Suprapubic skin (tissue), 4 donors: ENCODE data around the gene PRKN.

Source experiments
- CTCF ChIP-seq, 2 donors: fragments of 200-600 bp in 1 of 2; fragments of 450-650 bp in 1 of 2; sonication (generic) in 1 of 2; IDR thresholded peaks; one replicate each; pipeline ENCODE4 v1.5.1; 2016 to 2019; ENCODE audit warnings: antibody characterized with exemption in 2 of 2, mild to moderate bottlenecking in 1 of 2, moderate library complexity in 1 of 2
- EP300 ChIP-seq: sonication (generic); formaldehyde crosslinking; IDR thresholded peaks from one replicate; pipeline ENCODE4 v1.6.1; 2017; ENCODE audit warnings: antibody characterized with exemption
- POLR2AphosphoS5 ChIP-seq, 3 donors: sonication (generic); formaldehyde crosslinking; IDR thresholded peaks; one replicate each; pipeline ENCODE4 v1.6.1; 2017; ENCODE audit warnings: antibody characterized with exemption in 3 of 3

- TF ChIP-seq CTCF (IDR thresholded peaks at IDR 0.05): no peak
- no peak for TF ChIP-seq POLR2AphosphoS5 (IDR thresholded peaks at IDR 0.05)
- no peak for TF ChIP-seq EP300
Measured at GRCh38 chr6:161395716-161396231, 1331.8 kb downstream of the PRKN start.
